Measurements from ENCODE around the gene NFIA.

NFIA gene

GRCh38 chr1:61270107-61270506 is 187.7 kb downstream of the NFIA start:
- in situ Hi-C loops (cut with HindIII; ENCODE audit: low sequenced_read_pairs), result no loop called here
- TF ChIP-seq, protein P1, sequence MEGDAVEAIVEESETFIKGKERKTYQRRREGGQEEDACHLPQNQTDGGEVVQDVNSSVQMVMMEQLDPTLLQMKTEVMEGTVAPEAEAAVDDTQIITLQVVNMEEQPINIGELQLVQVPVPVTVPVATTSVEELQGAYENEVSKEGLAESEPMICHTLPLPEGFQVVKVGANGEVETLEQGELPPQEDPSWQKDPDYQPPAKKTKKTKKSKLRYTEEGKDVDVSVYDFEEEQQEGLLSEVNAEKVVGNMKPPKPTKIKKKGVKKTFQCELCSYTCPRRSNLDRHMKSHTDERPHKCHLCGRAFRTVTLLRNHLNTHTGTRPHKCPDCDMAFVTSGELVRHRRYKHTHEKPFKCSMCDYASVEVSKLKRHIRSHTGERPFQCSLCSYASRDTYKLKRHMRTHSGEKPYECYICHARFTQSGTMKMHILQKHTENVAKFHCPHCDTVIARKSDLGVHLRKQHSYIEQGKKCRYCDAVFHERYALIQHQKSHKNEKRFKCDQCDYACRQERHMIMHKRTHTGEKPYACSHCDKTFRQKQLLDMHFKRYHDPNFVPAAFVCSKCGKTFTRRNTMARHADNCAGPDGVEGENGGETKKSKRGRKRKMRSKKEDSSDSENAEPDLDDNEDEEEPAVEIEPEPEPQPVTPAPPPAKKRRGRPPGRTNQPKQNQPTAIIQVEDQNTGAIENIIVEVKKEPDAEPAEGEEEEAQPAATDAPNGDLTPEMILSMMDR (IDR thresholded peaks at IDR 0.05; ENCODE audit: low read depth, low read length), result no peak
- DNase-seq (ENCODE audit: low read depth, low spot score), result no peak
- no peak overlapping the region for H3K4me3 ChIP-seq (ENCODE audit: low read depth, low read length)

DNA sequence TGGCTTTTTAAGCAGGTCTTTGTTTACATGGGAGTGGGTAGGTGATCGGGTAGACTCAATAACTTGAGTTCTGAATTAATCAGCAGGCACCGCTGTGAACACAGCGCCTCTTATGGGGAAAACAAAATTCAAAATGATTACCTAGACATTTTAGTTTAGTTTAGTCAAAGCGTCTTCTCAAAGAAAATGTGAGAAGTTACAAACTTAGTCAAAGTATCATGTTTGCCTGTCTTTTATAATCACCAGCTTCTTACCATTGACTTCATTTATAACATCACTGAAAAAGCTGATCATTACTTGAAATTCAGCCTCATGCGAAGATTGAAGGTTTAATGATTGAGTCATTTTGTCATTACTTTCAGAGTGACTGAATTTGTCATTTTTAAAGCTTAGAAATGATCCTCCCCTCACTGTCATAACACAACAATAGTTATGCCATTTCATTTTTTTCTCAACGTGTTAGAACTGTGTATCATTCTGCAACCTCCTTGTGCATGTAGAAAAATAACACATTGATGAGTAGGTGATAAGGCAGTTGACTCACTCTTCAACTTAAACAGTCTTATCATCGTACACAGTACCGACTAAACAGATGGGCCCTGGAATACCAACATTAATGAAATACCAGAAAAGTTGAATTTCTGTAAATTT is 188.5 kb downstream of the NFIA start:
- no peak for DNase-seq (ENCODE audit: low read depth, low spot score)
- TF ChIP-seq, protein P1 (IDR thresholded peaks at IDR 0.05; ENCODE audit: low read depth, low read length), result no peak
- in situ Hi-C loops (cut with HindIII; ENCODE audit: low sequenced_read_pairs), result no loop called here
- H3K4me3 ChIP-seq (ENCODE audit: low read depth, low read length), result no peak overlapping the region

DNA sequence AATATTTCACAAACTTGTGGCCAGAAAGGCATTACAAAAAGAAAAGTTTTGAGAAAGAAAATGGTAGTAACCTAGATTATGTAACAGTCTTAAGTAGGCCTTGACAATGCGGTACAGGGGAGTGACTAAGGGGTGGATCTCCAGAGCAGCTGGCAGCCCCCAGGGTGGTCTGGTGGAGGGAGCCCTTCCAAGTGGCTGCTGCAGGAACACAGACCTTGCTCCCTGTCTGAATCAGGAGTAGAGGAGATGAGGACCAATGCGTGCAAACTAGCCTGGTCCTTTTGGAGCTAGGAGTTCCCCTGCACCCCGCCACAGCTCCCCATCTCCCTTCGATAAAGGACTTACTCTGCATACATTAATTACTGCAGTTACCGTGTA is 189.0 kb downstream of the NFIA start:
- in situ Hi-C loops (cut with HindIII; ENCODE audit: low sequenced_read_pairs), result no loop called here
- H3K4me3 ChIP-seq (ENCODE audit: low read depth, low read length), result no peak overlapping the region
- DNase-seq (ENCODE audit: low read depth, low spot score), result no peak
- TF ChIP-seq, protein P1 (IDR thresholded peaks at IDR 0.05; ENCODE audit: low read depth, low read length), result no peak

DNA sequence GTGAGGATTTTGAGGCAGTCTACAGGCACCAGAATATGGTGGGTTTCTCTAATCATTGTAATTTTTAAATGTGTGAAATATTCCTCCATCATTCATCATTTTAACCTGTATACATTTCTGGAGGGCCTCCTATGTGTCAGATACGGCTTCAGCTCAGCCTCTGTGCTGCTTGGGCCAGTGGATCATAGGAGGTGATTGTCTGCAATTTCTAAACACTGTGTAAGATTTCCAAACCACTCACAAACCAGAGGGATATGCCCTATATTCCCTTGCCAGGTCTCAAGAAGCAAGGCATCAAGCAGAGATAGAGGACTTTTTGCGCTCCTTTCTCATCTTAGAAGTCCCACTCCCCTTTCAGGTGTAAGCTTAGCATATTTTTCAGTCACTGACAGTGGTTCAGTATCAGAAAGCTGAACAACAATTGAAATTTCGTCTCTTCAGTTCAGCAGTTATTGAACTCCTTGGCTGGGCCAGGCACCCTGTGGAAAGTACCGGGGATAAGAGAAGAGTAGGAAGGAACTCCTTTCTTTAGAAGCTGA is 190.9 kb downstream of the NFIA start:
- no peak for DNase-seq (ENCODE audit: low read depth, low spot score)
- H3K4me3 ChIP-seq (ENCODE audit: low read depth, low read length), result no peak overlapping the region
- in situ Hi-C loops (cut with HindIII; ENCODE audit: low sequenced_read_pairs), result no loop called here
- TF ChIP-seq, protein P1 (IDR thresholded peaks at IDR 0.05; ENCODE audit: low read depth, low read length), result no peak

DNA sequence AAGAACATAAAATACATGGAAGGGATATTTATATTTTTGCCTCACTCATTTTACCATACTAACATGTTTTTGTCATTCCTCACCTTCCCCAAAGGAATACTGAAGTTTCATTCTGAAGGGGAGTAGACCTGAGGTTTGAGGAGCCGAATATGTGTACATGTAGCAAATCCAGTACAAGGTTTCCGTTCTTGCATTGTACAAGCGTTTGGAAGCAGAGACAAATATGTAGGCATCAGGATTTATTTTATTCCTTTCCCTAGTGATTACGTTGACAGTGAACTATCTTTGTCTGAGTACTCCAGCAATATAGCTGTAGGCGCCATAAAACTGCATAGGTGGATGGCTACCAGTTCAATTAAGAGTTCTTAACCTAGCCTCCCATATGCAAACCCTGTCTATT is 191.5 kb downstream of the NFIA start:
- no peak for DNase-seq (ENCODE audit: low read depth, low spot score)
- in situ Hi-C loops (cut with HindIII; ENCODE audit: low sequenced_read_pairs), result no loop called here
- H3K4me3 ChIP-seq (ENCODE audit: low read depth, low read length), result no peak overlapping the region

GRCh38 chr1:61274939-61275338 is 192.6 kb downstream of the NFIA start:
- TF ChIP-seq, protein P1 (IDR thresholded peaks at IDR 0.05; ENCODE audit: low read depth, low read length), result no peak
- DNase-seq (ENCODE audit: low read depth, low spot score), result no peak
- in situ Hi-C loops (cut with HindIII; ENCODE audit: low sequenced_read_pairs), result no loop called here
- H3K4me3 ChIP-seq (ENCODE audit: low read depth, low read length), result no peak overlapping the region

More for the DNA sequence above, 191.5 kb downstream of the NFIA start:
- TF ChIP-seq, protein P1 (IDR thresholded peaks at IDR 0.05; ENCODE audit: low read depth, low read length), result no peak

All from astrocyte of the spinal cord (primary cell).